ENCODE data around the gene UBE3D. TPM values are rescaled to one million over a fixed set of nuclear protein-coding genes. Genes with fewer than 3 reads are reported as not detected.

The UBE3D gene
- total RNA-seq, 2 experiments from 2014 or later = 4.1 to 4.2 TPM

DNA sequence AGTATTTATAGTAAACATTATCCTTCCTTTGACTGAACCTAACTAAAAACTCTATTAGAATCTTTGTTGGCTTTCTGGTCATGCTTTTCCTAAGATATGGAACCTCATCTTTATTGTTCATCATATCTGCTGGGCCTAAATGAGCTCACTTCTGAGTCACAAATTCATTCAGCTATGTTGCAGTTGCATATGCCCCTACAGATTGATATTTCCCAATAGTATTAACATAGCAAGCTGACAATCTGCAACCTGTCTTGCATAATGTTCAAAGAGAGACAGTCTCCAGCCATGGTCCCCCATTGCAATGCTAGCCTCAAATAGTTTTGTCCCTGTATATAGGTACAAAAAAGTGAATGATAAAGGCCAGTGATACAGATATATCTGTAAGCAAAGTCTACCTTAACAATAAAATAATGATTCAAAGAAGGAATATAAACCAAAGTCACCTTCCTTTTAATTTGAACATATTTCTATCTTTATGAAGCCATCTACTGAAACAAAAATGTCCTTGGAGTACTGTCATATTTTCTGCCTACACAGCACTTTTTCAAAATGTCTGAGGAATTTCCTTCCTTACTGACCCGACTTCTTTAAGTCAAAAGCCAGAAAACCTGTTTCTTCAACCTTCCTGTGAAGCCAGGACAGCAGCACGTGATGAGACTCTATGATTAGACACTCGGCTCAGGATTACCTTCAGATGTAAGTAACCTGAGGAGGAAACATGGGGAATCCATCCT lies 140.7 kb downstream of the UBE3D start:
- POLR2A ChIA-PET = no interaction called here
- Mint-ChIP-seq H3K36me3 (ENCODE audit: low read depth) (peaks cover 45% of the 10 kb centered on the region), H3K4me1 (ENCODE audit: low read depth) (no peaks in the 10 kb centered on the region), H3K4me3 (no peak overlapping the region), H3K27ac (no peak overlapping the region), H3K9me3 (peaks cover 2% of the 10 kb centered on the region), H3K27me3 (no peaks in the 10 kb centered on the region)
- intact Hi-C loops (cut with DNase I, micrococcal nuclease) = no loop called here
- Histone ChIP-seq H3K27ac (ENCODE audit: low read depth in 1 of 2, low read length in 2 of 2) (no peak overlapping the region), H3K36me3 (ENCODE audit: insufficient read depth, low read length) (no peaks in the 10 kb centered on the region), H3K4me1 (ENCODE audit: insufficient read depth, low read length) (no peaks in the 10 kb centered on the region), H3K4me3 (ENCODE audit: low read length) (no peak overlapping the region), H3K27me3 (ENCODE audit: control insufficient read depth in 1 of 2, insufficient read depth in 2 of 2, low read length in 2 of 2) (no peaks in the 10 kb centered on the region), H3K9me3 (ENCODE audit: control insufficient read depth in 1 of 2, insufficient read depth in 1 of 2, low read length in 2 of 2) (peaks cover 0 to under 1% of the 10 kb centered on the region in 2 experiments)
- TF ChIP-seq, protein P1, sequence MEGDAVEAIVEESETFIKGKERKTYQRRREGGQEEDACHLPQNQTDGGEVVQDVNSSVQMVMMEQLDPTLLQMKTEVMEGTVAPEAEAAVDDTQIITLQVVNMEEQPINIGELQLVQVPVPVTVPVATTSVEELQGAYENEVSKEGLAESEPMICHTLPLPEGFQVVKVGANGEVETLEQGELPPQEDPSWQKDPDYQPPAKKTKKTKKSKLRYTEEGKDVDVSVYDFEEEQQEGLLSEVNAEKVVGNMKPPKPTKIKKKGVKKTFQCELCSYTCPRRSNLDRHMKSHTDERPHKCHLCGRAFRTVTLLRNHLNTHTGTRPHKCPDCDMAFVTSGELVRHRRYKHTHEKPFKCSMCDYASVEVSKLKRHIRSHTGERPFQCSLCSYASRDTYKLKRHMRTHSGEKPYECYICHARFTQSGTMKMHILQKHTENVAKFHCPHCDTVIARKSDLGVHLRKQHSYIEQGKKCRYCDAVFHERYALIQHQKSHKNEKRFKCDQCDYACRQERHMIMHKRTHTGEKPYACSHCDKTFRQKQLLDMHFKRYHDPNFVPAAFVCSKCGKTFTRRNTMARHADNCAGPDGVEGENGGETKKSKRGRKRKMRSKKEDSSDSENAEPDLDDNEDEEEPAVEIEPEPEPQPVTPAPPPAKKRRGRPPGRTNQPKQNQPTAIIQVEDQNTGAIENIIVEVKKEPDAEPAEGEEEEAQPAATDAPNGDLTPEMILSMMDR (IDR thresholded peaks at IDR 0.05) = no peak
- CTCF ChIA-PET = no interaction called here
- no peak for ATAC-seq (ENCODE audit: poor library complexity)
- no peak for DNase-seq

DNA sequence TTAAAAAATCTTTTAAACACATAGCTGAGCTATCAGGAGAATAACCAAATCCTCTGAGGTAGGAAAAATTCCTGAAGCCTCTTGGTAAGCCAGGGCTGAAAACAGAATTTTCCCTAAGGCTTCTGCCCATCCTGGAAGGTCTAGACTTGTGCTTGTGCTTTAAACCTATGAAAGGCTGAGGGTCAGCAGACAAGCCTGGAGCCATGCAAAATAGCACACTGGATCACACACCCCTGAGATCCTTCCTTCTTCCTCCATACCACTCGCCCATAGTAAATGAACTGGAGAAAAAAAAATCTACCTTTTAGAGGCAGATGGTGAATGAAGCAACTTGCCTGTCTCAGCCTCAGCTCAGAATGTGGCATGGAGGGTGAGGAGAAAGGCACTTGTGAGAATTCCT lies 144.4 kb downstream of the UBE3D start:
- Mint-ChIP-seq H3K27me3 (no peaks in the 10 kb centered on the region), H3K4me1 (ENCODE audit: low read depth) (no peaks in the 10 kb centered on the region), H3K36me3 (ENCODE audit: low read depth) (peaks cover 50% of the 10 kb centered on the region), H3K27ac (no peak overlapping the region), H3K9me3 (no peaks in the 10 kb centered on the region), H3K4me3 (no peak overlapping the region)
- Histone ChIP-seq H3K27me3 (ENCODE audit: control insufficient read depth in 1 of 2, insufficient read depth in 2 of 2, low read length in 2 of 2) (no peaks in the 10 kb centered on the region), H3K9me3 (ENCODE audit: control insufficient read depth in 1 of 2, insufficient read depth in 1 of 2, low read length in 2 of 2) (no peaks in the 10 kb centered on the region), H3K4me1 (ENCODE audit: insufficient read depth, low read length) (no peaks in the 10 kb centered on the region), H3K27ac (ENCODE audit: low read depth in 1 of 2, low read length in 2 of 2) (no peak overlapping the region), H3K4me3 (ENCODE audit: low read length) (no peak overlapping the region), H3K36me3 (ENCODE audit: insufficient read depth, low read length) (no peaks in the 10 kb centered on the region)
- DNase-seq (no peak), ATAC-seq (ENCODE audit: poor library complexity) (no peak)
- POLR2A ChIA-PET = no interaction called here
- CTCF ChIA-PET = no interaction called here
- intact Hi-C loops (cut with DNase I, micrococcal nuclease) = no loop called here
- TF ChIP-seq, protein P1 (IDR thresholded peaks at IDR 0.05) = no peak

DNA sequence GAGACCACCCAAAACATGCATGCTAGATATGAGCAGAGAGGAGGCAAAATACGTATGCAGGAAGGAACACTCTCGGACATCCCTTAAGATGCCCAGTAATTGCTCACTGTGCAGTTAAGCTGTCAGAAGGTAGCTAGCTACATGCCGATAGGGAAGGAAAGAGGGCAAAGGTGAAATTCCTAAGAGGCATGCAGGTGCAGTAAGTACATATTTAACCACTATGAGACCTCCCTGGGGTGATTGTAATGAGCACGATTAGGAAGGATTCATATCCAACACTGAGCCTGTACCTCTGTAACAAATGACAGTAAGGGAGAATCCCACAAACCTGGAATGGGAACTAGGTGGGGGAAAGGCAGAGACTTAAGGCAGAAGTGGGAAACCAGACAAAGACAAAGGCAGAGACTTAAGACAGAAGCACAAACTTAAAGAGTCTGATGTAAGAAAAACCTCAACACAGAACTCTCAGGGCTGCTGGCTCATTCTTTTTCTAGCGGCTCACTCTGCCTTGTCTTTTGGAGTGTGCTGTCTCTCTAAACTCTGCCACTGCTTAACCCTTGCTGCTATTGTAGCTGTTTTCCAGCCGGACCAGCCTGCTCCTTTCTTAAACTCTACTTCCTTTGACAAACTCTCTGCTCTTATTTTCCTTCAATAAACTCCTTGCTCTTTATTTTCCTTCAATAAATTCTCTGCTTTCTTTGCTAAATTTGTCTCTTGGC lies 148.1 kb downstream of the UBE3D start:
- H3K36me3 Mint-ChIP-seq (ENCODE audit: low read depth) = peaks cover 61% of the 10 kb centered on the region
- Histone ChIP-seq H3K9me3 (ENCODE audit: control insufficient read depth in 1 of 2, insufficient read depth in 1 of 2, low read length in 2 of 2) (no peaks in the 10 kb centered on the region), H3K27ac (ENCODE audit: low read depth in 1 of 2, low read length in 2 of 2) (no peak overlapping the region), H3K36me3 (ENCODE audit: insufficient read depth, low read length) (no peaks in the 10 kb centered on the region), H3K4me3 (ENCODE audit: low read length) (no peak overlapping the region), H3K27me3 (ENCODE audit: control insufficient read depth in 1 of 2, insufficient read depth in 2 of 2, low read length in 2 of 2) (no peaks in the 10 kb centered on the region), H3K4me1 (ENCODE audit: insufficient read depth, low read length) (no peaks in the 10 kb centered on the region)
- intact Hi-C loops (cut with DNase I, micrococcal nuclease) = no loop called here
- H3K4me3 Mint-ChIP-seq = no peak overlapping the region
- H3K27ac Mint-ChIP-seq = no peak overlapping the region
- ChIA-PET CTCF (no interaction called here), POLR2A (no interaction called here)
- TF ChIP-seq, protein P1 (IDR thresholded peaks at IDR 0.05) = no peak
- DNase-seq (no peak), ATAC-seq (ENCODE audit: poor library complexity) (no peak)
- no peaks in the 10 kb centered on the region for H3K9me3 Mint-ChIP-seq
- no peaks in the 10 kb centered on the region for H3K27me3 Mint-ChIP-seq
- H3K4me1 Mint-ChIP-seq (ENCODE audit: low read depth) = no peaks in the 10 kb centered on the region

Measured in CD4-positive, alpha-beta T cell (primary cell).